ENCODE data around the gene MARCO. TPM values are rescaled to one million over a fixed set of nuclear protein-coding genes. Genes with fewer than 3 reads are reported as not detected.

The MARCO gene
- polyA plus RNA-seq, 1 of the 3 experiments (the other 2 are of a cell fraction): not detected

- no peak for DNase-seq
- H3K79me2 ChIP-seq (ENCODE audit: insufficient read depth): no peaks in the 10 kb centered on the region
- 11% methylated on average over 2 of the region's 2 CpGs for WGBS (ENCODE audit: low lambda C conversion rate)
- H3K4me3 ChIP-seq (ENCODE audit: low read depth in 2 of 2, low read length in 1 of 2): no peak overlapping the region
- TF ChIP-seq, protein P1, sequence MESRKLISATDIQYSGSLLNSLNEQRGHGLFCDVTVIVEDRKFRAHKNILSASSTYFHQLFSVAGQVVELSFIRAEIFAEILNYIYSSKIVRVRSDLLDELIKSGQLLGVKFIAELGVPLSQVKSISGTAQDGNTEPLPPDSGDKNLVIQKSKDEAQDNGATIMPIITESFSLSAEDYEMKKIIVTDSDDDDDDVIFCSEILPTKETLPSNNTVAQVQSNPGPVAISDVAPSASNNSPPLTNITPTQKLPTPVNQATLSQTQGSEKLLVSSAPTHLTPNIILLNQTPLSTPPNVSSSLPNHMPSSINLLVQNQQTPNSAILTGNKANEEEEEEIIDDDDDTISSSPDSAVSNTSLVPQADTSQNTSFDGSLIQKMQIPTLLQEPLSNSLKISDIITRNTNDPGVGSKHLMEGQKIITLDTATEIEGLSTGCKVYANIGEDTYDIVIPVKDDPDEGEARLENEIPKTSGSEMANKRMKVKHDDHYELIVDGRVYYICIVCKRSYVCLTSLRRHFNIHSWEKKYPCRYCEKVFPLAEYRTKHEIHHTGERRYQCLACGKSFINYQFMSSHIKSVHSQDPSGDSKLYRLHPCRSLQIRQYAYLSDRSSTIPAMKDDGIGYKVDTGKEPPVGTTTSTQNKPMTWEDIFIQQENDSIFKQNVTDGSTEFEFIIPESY (IDR thresholded peaks at IDR 0.05; ENCODE audit: borderline replicate concordance, low read depth): no peak
- no peak for TF ChIP-seq TCF12 (IDR thresholded peaks at IDR 0.05)
- no peak for TF ChIP-seq SIN3A (IDR thresholded peaks at IDR 0.05; ENCODE audit: borderline replicate concordance, low read depth, low read length)
- TF ChIP-seq MXI1 (IDR thresholded peaks at IDR 0.05; ENCODE audit: low read depth, low read length): no peak
- no peak for TF ChIP-seq EP300 (IDR thresholded peaks at IDR 0.05; ENCODE audit: borderline replicate concordance in 1 of 2, low read depth in 1 of 2, low read length in 1 of 2)
- H3K36me3 ChIP-seq (replicated peaks in 1 of 2; ENCODE audit: control insufficient read depth in 1 of 2, insufficient read depth in 2 of 2, low read length in 1 of 2): no peaks in the 10 kb centered on the region
- no peak overlapping the region for H3K27ac ChIP-seq (ENCODE audit: low read depth in 2 of 2, low read length in 1 of 2)
- H3K9me2 ChIP-seq: no peaks in the 10 kb centered on the region
- ChIA-PET POLR2A (interaction anchor here (0.6 kb wide), 1 partner anchor 63 kb away, joined by 9 read pairs; no protein-coding TSS in a partner anchor), CTCF (interaction anchor here (1.1 to 10.1 kb wide), 4 partner anchors 12 to 288 kb away, joined by 3 to 65 read pairs (median 6); no protein-coding TSS in a partner anchor)
- peaks cover 0 to 12% of the 10 kb centered on the region in 2 experiments; a peak in 2 of 4 replicates for H3K4me1 ChIP-seq (ENCODE audit: control insufficient read depth in 1 of 2, insufficient read depth in 2 of 2, low read depth in 1 of 2, low read length in 1 of 2)
- H3K9ac ChIP-seq: no peak overlapping the region
- no peaks in the 10 kb centered on the region for H4K20me1 ChIP-seq (ENCODE audit: insufficient read depth)
- H2AFZ ChIP-seq (ENCODE audit: low read depth): no peak overlapping the region
- H3K9me3 ChIP-seq: no peaks in the 10 kb centered on the region
- no peaks in the 10 kb centered on the region for H3K27me3 ChIP-seq (ENCODE audit: insufficient read depth)
- no peaks in the 10 kb centered on the region for H3F3A ChIP-seq (replicated peaks; ENCODE audit: insufficient read depth)
- no peak overlapping the region for H3K4me2 ChIP-seq
Observed at GRCh38 chr2:119023534-119023933, 81.5 kb downstream of the MARCO start.

GRCh38 chr2:119024152-119024551 is 82.2 kb downstream of the MARCO start:
- 0% methylated on average over 3 of the region's 9 CpGs for WGBS (ENCODE audit: low lambda C conversion rate)
- Histone ChIP-seq H3F3A (replicated peaks; ENCODE audit: insufficient read depth) (no peaks in the 10 kb centered on the region), H3K9me3 (no peaks in the 10 kb centered on the region), H3K4me1 (ENCODE audit: control insufficient read depth in 1 of 2, insufficient read depth in 2 of 2, low read depth in 1 of 2, low read length in 1 of 2) (peaks cover 0 to 12% of the 10 kb centered on the region in 2 experiments; a peak in 2 of 4 replicates), H3K4me3 (ENCODE audit: low read depth in 2 of 2, low read length in 1 of 2) (no peak overlapping the region), H3K27me3 (ENCODE audit: insufficient read depth) (no peaks in the 10 kb centered on the region), H2AFZ (ENCODE audit: low read depth) (no peak overlapping the region), H3K27ac (ENCODE audit: low read depth in 2 of 2, low read length in 1 of 2) (no peak overlapping the region), H3K4me2 (no peak overlapping the region), H3K79me2 (ENCODE audit: insufficient read depth) (no peaks in the 10 kb centered on the region), H3K9me2 (no peaks in the 10 kb centered on the region), H3K9ac (no peak overlapping the region), H3K36me3 (replicated peaks in 1 of 2; ENCODE audit: control insufficient read depth in 1 of 2, insufficient read depth in 2 of 2, low read length in 1 of 2) (no peaks in the 10 kb centered on the region), H4K20me1 (ENCODE audit: insufficient read depth) (no peaks in the 10 kb centered on the region)
- TF ChIP-seq YY1 (IDR thresholded peaks at IDR 0.05; ENCODE audit: low read depth): no peak
- TF ChIP-seq NRF1 (IDR thresholded peaks at IDR 0.05; ENCODE audit: low read depth, low read length): no peak
- TF ChIP-seq TEAD4 (IDR thresholded peaks at IDR 0.05; ENCODE audit: borderline replicate concordance, insufficient read depth): no peak
- no peak for TF ChIP-seq FOXJ3 (CRISPR knock-in tag; IDR thresholded peaks at IDR 0.05)
- no peak for TF ChIP-seq SMC3 (IDR thresholded peaks at IDR 0.05; ENCODE audit: low read depth, low read length)
- no peak for TF ChIP-seq JUND (IDR thresholded peaks at IDR 0.05)
- TF ChIP-seq TAF1 (IDR thresholded peaks at IDR 0.05; ENCODE audit: borderline replicate concordance, low read depth, low read length): no peak
- TF ChIP-seq MEF2A (IDR thresholded peaks at IDR 0.05; ENCODE audit: borderline replicate concordance, low read depth): no peak
- TF ChIP-seq FOSL2 (IDR thresholded peaks at IDR 0.05; ENCODE audit: borderline replicate concordance, low read depth): no peak
- DNase-seq: peak; percentile 47
- POLR2A ChIA-PET: interaction anchor here (0.6 kb wide), 1 partner anchor 62 kb away, joined by 9 read pairs; no protein-coding TSS in a partner anchor
- CTCF ChIA-PET: interaction anchor here (1.6 to 10.1 kb wide), 3 partner anchors 12 to 287 kb away, joined by 5 to 65 read pairs (median 6); no protein-coding TSS in a partner anchor

All from SK-N-SH (cell line).